Mononuclear cell (primary cell): ENCODE measurements around the gene VPS13C. TPM values are rescaled to one million over a fixed set of nuclear protein-coding genes. Genes with fewer than 3 reads are reported as not detected.
"Not testable (repeated sequence)": the region's sequence is repeated elsewhere in the genome, so short reads cannot be mapped to it uniquely, and the experiment has no call there.

Experiments
- H3K27me3 ChIP-seq: 2 replicates; pipeline ENCODE4 v1.6.0; 2011; ENCODE audit warnings: low read length, control low read depth; ENCODE audit not compliant: insufficient read depth
- H3K4me1 ChIP-seq: 2 replicates; pipeline ENCODE4 v1.5.1; 2011; ENCODE audit warnings: mild to moderate bottlenecking, low read length, control low read depth; ENCODE audit not compliant: insufficient read depth
- H3K4me3 ChIP-seq: 2 replicates; pipeline ENCODE4 v1.5.1; 2011; ENCODE audit warnings: mild to moderate bottlenecking, low read length, moderate library complexity
- H3K9me3 ChIP-seq: 2 replicates; pipeline ENCODE4 v1.5.1; 2011; ENCODE audit warnings: low read depth, mild to moderate bottlenecking, control low read depth, low read length
- total RNA-seq: library from RNA; depleted of rRNA; stranded (reverse); fragments of >200 nt; gene quantifications from one replicate; pipeline ENCODE4 v1.2.3, GENCODE V29; 2012

Gene VPS13C
- total RNA-seq, 1 donor = 162 TPM

DNA sequence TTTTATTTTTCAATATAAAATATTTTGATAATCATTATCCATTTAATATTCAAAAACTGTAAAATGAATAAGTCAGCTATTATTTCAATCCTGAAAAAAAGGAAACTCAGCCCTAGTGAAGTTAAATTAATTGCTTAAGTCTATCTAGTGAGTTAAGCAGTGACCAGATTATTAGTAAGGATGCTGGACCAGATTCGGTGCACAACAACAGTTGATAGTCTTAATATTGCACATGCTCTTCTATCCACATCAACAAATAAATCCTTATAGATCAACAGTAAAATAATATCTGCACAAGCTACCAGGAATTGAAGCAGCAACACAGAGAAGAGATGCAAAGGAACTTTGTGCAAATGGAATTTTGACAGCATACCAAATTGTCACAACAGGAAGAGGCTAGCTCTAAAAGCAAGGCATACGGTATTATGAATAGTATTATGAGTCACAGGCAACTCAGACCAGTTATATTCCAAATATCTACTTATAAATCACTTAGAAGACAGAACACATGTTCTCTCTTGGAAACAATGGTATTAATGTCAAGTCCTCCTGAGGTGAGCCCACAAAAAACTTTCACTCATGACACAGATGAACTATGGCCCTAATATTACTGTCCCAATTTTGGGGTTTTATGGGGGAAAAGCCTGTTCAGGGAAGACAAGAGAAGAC, 24.9 kb downstream of the VPS13C start:
- Histone ChIP-seq H3K4me1 (no peaks in the 10 kb centered on the region), H3K9me3 (no peaks in the 10 kb centered on the region), H3K4me3 (no peak overlapping the region), H3K27me3 (no peaks in the 10 kb centered on the region)

DNA sequence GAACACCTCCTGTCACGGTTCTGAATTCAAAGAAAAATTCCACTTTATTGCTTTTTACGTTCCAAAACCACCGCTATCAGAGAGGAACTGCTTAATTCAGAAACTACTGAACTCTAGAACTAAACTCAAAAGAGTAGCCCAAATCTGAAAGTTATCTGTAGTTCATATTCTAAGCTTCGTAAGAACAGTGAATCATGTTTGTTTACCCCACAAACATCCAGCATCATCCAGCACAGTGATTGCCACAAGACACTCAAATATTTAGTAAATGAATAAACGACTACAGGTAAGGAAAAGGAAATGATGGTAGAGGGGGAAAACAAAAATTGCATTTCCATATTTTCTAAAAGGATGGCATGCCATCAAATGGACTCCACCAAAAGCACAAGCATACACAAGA, 32.3 kb downstream of the VPS13C start:
- Histone ChIP-seq H3K27me3 (no peaks in the 10 kb centered on the region), H3K4me3 (no peak overlapping the region), H3K4me1 (no peaks in the 10 kb centered on the region), H3K9me3 (no peaks in the 10 kb centered on the region)

DNA sequence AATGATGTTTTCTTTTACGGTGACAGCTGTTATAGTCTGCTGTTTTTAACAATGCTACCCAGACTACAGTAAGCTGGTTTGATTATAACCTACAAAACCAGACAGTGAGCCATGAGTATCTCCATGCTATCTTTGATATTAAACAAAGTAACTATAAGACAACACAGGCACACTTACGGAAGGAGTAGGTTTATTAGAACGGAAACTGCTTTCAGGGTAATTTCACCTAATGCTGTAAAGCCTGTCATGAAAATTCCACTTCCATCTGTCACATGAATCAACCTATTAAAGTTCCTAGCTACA, 33.0 kb downstream of the VPS13C start:
- Histone ChIP-seq H3K9me3 (no peaks in the 10 kb centered on the region), H3K4me3 (no peak overlapping the region)

DNA sequence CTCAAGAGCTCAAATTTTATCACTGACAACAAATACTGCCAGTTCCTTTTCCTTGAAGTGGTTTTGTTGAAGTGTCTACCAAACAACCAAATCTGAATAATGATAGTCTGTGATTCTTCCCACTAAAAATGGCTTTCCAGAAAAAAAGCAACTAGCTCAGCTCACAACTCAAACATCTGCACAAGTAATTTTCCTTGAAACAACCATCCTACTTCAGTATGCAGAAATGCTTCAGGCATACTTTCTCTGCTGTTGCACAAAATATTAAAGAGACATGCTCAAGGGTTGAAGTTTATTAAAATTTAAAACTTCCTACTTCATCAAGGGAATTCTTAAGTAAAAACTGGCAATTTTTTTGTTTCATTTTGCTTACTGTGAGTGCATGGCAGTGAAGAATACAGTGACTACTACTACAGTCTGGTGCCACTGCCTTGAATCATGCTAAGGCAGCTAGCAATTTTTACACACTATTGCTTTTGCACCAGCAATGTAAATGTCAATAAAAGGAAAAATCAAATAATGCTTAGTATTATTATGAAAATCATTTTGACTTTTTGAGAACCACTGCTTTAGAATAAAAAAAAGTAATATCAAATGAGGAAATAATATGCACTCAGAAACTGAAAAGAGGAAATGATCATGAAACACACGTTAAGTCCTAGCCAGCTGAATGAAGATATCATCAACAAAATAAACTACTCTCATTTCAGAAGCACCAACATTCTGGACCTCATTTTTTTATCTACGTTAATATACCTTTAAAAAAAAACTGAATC, 33.6 kb downstream of the VPS13C start:
- Histone ChIP-seq H3K4me3 (no peak overlapping the region), H3K27me3 (no peaks in the 10 kb centered on the region), H3K4me1 (no peaks in the 10 kb centered on the region), H3K9me3 (no peaks in the 10 kb centered on the region)

More for the DNA sequence above, 33.0 kb downstream of the VPS13C start:
- Histone ChIP-seq H3K27me3 (no peaks in the 10 kb centered on the region), H3K4me1 (no peaks in the 10 kb centered on the region)

DNA sequence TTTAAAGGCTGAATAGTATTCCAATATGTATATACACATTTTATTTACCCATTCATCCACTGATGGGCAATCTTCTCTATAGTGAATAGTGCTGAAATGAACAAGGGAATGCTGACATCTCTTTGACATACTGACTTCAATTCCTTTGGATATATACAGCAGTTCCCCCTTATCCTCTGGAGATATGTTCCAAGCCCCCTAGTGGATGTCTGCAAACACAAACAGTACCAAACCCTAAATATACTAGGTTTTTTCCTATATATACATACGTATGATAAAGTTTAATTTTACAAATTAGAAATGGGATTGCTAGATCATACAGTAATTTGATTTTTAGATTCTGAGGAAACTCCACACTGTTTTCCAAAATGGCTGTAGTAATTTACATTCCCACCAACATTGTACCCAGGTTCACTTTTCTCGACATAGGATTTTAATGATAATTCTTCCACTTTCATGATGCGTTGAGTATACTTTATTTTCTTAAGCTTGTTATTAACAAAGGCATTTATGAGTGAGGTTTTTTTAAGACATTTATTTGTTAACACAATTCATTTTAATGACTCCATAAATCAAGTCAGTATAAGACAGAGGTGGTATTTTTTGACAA, 38.2 kb downstream of the VPS13C start:
- Histone ChIP-seq H3K4me1 (no peaks in the 10 kb centered on the region), H3K9me3 (no peaks in the 10 kb centered on the region), H3K4me3 (no peak overlapping the region), H3K27me3 (no peaks in the 10 kb centered on the region)

DNA sequence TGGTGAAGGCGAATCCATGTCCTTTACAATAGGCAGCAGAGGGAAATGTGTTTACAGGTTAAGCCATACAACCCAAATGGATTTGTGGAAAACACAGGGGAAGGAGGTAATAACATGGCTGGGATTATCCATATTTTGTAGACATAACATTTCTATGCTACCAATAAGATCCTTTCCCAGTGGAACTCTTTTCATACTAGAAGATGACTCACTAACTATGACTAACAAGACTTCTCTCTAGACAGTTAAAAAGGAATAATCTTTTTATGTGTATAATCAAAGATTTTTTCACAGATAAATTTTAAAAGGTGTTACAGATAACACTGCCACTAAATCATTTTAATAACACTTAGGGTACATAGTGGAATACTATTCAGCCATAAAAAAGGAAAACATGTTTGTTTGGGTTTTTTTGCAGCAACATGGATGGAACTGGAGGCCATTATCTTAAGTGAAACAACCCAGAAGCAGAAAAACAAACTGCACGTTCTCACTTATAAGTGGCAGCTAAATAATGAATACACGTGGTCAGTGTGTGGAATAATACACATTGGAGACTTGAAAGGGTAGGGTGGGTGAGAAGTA, 39.6 kb downstream of the VPS13C start:
- Histone ChIP-seq H3K9me3 (no peaks in the 10 kb centered on the region), H3K27me3 (no peaks in the 10 kb centered on the region), H3K4me3 (no peak overlapping the region), H3K4me1 (no peaks in the 10 kb centered on the region)

DNA sequence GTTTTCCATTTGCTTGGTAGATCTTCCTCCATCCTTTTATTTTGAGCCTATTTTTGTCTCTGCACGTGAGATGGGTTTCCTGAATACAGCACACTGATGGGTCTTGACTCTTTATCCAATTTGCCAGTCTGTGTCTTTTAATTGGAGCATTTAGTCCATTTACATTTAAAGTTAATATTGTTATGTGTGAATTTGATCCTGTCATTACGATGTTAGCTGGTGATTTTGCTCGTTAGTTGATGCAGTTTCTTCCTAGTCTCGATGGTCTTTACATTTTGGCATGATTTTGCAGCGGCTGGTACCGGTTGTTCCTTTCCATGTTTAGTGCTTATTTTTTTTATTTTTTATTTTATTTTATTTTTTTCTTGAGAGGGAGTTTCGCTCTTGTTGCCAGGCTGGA, 54.9 kb downstream of the VPS13C start:
- H3K27me3 ChIP-seq, H3K9me3 ChIP-seq, H3K4me3 ChIP-seq, H3K4me1 ChIP-seq: not testable (repeated sequence)

DNA sequence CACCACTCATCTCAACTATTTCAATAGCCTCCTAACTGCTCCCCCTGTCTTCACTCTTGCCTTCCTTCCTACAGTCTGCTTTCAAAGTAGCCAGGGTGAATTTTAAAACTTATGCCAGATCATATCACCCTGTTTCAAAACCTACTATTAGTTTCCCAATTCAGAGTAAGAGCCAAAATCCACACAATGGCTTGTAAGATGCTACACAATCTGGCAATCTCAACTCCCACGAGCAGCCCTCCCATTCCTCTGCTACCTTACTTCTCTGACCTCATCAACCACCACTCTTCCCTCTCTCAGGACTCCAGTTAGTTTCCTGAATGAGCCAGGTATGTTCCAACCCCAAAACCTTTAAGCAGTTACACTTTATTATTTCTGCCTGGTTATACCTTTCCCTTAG, 62.5 kb downstream of the VPS13C start:
- H3K27me3 ChIP-seq = no peaks in the 10 kb centered on the region
- H3K4me1 ChIP-seq = no peaks in the 10 kb centered on the region
- H3K4me3 ChIP-seq = no peak overlapping the region
- no peaks in the 10 kb centered on the region for H3K9me3 ChIP-seq

DNA sequence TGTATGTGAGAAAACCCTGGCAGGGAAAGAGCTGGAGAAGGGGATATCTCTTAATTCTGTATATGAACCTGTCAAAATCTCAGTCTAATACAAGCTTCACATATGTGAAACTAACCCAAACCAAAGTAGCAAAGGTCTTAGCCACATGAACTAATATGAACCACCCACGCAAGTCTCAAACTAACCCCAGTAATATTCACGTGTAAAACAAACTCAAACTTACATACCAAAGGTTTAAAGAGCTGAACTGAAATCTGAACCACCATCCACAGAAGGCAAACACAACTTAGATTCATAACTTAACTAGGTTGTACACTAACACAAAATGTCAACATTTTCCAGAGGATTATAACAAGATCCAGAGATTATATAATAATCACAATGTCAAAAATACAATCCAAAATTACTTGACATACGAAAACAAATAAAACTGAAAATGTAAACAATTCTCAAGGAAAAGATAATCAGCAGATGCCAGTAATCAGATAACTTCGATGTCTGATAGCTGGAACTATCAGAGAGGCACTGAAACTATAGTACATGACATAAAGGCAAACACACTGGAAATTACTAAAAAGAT, 64.1 kb downstream of the VPS13C start:
- H3K4me1 ChIP-seq = no peaks in the 10 kb centered on the region
- H3K27me3 ChIP-seq = no peaks in the 10 kb centered on the region
- no peak overlapping the region for H3K4me3 ChIP-seq
- no peaks in the 10 kb centered on the region for H3K9me3 ChIP-seq

DNA sequence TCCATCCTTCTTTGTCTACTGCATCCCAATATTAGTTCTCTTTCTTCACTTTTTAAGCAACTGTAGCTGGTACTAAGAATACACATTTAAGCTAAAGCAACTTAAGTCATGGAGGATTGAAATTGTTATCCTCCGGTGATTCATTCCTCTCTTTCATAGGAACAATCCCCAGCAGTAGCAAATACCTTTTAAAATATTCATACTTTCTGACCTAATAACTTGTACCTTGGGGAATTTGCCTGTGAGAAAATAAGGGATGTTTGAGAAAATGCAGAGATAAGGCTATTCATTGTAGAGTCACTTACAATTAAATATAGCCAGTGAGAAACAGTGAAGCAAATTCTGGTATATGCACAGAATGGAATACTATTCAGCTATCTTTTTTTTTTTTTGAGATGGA, 66.0 kb downstream of the VPS13C start:
- H3K9me3 ChIP-seq = no peaks in the 10 kb centered on the region
- no peaks in the 10 kb centered on the region for H3K4me1 ChIP-seq

DNA sequence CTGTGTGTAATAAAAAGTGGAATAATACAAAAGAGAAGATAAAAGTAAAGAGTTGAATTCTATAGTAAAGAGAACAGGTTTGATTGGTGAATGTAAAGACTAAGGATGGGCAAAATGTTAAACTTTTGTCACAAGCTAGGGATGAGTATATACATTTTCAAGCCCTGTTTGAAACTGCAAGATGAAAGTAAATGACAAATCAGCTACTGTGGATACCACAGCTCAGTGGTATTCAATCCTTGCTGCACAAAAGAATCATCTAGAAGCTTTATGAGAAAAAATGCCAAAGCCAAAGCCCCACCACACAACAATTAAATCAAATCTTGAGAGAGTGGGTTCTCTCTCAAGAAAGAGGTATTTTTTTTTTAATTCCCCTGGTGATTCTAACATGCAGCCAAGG, 67.7 kb downstream of the VPS13C start:
- Histone ChIP-seq H3K27me3 (no peaks in the 10 kb centered on the region), H3K4me1 (no peaks in the 10 kb centered on the region), H3K4me3 (no peak overlapping the region), H3K9me3 (peaks cover 6% of the 10 kb centered on the region)

More for the DNA sequence above, 66.0 kb downstream of the VPS13C start:
- Histone ChIP-seq H3K4me3 (no peak overlapping the region), H3K27me3 (no peaks in the 10 kb centered on the region)

DNA sequence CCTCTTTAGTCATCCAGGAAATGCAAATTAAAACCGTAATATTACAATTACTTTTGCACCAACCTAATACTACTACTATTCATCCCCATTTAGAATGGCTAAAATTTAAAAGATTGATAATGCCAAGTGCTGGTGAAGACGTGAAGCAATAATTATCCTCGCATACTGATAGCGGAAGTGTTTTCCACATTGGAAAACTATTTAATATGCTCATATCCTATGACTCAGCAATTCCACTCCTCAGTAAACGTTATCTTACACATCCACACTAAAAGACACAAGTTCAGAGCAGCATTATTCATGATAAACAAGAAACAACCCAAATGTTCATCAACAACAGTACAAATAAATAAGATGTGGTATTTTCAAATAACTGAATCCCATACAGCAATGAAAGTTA, 70.6 kb downstream of the VPS13C start:
- Histone ChIP-seq H3K9me3 (peaks cover 6% of the 10 kb centered on the region), H3K27me3 (no peaks in the 10 kb centered on the region), H3K4me3 (no peak overlapping the region), H3K4me1 (no peaks in the 10 kb centered on the region)

DNA sequence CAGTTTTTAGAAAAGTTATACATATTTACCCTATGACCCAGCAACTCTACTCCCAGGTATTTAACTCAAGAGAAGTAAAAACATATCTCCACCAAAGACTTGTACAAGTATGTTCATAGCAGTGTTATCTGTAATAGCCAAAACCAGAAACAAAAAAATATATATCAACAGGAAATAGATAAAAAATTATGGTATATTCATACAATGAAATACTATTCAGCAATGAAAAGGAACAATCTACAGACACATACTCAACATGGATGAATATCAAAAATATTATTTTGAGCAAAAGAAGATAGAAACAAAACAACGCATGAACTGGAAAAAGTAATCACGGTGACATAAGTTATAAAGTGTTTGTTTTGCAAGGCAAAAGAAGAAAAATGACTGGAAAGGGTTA, 72.4 kb downstream of the VPS13C start:
- no peaks in the 10 kb centered on the region for H3K27me3 ChIP-seq
- no peak overlapping the region for H3K4me3 ChIP-seq
- no peaks in the 10 kb centered on the region for H3K4me1 ChIP-seq
- H3K9me3 ChIP-seq = peaks cover 6% of the 10 kb centered on the region

DNA sequence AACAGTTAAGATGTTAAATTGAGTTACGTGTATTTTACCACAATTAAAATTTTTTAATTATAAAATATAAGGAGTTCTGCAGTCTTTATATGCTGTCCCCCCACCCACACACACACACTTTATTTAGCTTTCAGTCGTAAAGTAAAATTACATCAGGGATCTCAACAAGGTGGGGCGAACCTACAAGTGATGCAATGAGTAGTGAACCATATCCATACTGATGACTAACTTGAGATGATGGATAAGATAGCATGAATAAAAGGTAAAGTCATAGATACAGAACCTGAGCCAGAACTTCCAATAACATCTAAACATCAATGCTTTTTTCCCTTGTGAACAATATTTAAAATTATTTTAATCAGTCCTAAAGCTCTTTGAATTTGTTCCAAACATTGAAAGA, 77.2 kb downstream of the VPS13C start:
- H3K9me3 ChIP-seq = peaks cover 4% of the 10 kb centered on the region
- no peaks in the 10 kb centered on the region for H3K27me3 ChIP-seq
- no peak overlapping the region for H3K4me3 ChIP-seq
- H3K4me1 ChIP-seq = no peaks in the 10 kb centered on the region

DNA sequence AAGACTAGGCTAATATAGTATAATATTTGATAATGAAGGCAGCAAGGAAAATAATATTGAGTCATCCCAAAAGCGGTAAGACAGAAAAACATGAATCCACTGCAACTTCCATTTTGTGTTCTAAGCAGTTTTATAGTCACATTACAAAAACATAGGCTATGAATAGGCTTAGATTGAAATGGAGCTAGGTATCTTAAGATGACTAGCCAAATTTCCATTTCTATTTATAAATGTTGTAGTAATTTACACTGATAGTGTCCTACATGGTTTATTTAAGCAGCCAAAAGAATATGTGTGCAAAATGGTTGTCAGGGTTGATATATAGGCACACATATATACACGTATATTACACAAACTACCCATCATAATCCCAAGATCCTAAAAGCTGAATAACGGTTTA, 82.0 kb downstream of the VPS13C start:
- Histone ChIP-seq H3K4me3 (no peak overlapping the region), H3K4me1 (no peaks in the 10 kb centered on the region), H3K9me3 (no peaks in the 10 kb centered on the region), H3K27me3 (no peaks in the 10 kb centered on the region)
